Keratinocyte (primary cell): ENCODE data around the gene PALD1. TPM values are rescaled to one million over a fixed set of nuclear protein-coding genes. Genes with fewer than 3 reads are reported as not detected.

ENCODE experiments used
- DNase-seq: peaks from one replicate; pipeline ENCODE4 v3.0.0-alpha.2; 2011; ENCODE audit warnings: low read depth, missing footprints, low spot score
- FAIRE-seq: peaks from 2 replicates; lab custom pipeline; 2011; peaks lifted over from hg19 to GRCh38; lab: Jason Lieb, UNC
- H2AFZ ChIP-seq: 2 replicates; pipeline ENCODE4 v1.6.0; 2012; ENCODE audit warnings: low read length, control low read depth, inconsistent platforms; ENCODE audit not compliant: control insufficient read depth
- H3K27ac ChIP-seq: 2 replicates; pipeline ENCODE4 v1.5.1; 2011; ENCODE audit warnings: low read length; ENCODE audit not compliant: control insufficient read depth, insufficient read depth
- H3K27me3 ChIP-seq: 3 replicates; pipeline ENCODE4 v1.6.0; 2011; ENCODE audit warnings: low read length; ENCODE audit not compliant: control insufficient read depth, insufficient read depth; ENCODE audit errors: extremely low read depth
- H3K36me3 ChIP-seq, 2 experiments: 2 replicates in 1 of 2; 3 replicates in 1 of 2; pipeline ENCODE4 v1.5.1; 2011; ENCODE audit warnings: low read length in 2 of 2, mild to moderate bottlenecking in 1 of 2; ENCODE audit not compliant: control insufficient read depth in 2 of 2, insufficient read depth in 2 of 2; ENCODE audit errors: extremely low read depth in 1 of 2
- H3K4me1 ChIP-seq: 3 replicates; pipeline ENCODE4 v1.5.1; 2011; ENCODE audit warnings: low read length; ENCODE audit not compliant: control insufficient read depth, insufficient read depth; ENCODE audit errors: extremely low read depth
- H3K4me2 ChIP-seq: 3 replicates; pipeline ENCODE4 v1.6.0; 2011; ENCODE audit warnings: low read depth, low read length; ENCODE audit not compliant: control insufficient read depth, insufficient read depth; ENCODE audit errors: extremely low read depth
- H3K4me3 ChIP-seq, 3 experiments: fragments of 200-600 bp in 1 of 3; sonication (generic) in 1 of 3; 2 replicates in 2 of 3; 3 replicates in 1 of 3; pipeline ENCODE4 v1.5.1; 2011 to 2016; ENCODE audit warnings: low read length in 3 of 3, mild to moderate bottlenecking in 3 of 3, control low read depth in 2 of 3, inconsistent platforms in 1 of 3, low read depth in 1 of 3, mixed read lengths in 1 of 3, mixed run types in 1 of 3, moderate library complexity in 1 of 3; ENCODE audit not compliant: control insufficient read depth in 2 of 3, insufficient read depth in 2 of 3; ENCODE audit errors: extremely low read depth in 1 of 3
- H3K79me2 ChIP-seq: 2 replicates; pipeline ENCODE4 v1.6.0; 2012; ENCODE audit warnings: low read length; ENCODE audit not compliant: control insufficient read depth, insufficient read depth
- H3K9ac ChIP-seq: 3 replicates; pipeline ENCODE4 v1.6.0; 2011; ENCODE audit warnings: low read length; ENCODE audit not compliant: control insufficient read depth, insufficient read depth; ENCODE audit errors: extremely low read depth
- H3K9me1 ChIP-seq: 3 replicates; pipeline ENCODE4 v1.6.0; 2011; ENCODE audit warnings: low read length; ENCODE audit not compliant: control insufficient read depth, insufficient read depth; ENCODE audit errors: extremely low read depth
- H3K9me3 ChIP-seq: 2 replicates; pipeline ENCODE4 v1.5.1; 2012; ENCODE audit warnings: low read depth, low read length; ENCODE audit not compliant: control insufficient read depth
- H4K20me1 ChIP-seq: 3 replicates; pipeline ENCODE4 v1.6.0; 2011; ENCODE audit warnings: low read length; ENCODE audit not compliant: control insufficient read depth, insufficient read depth; ENCODE audit errors: extremely low read depth
- EZH2 ChIP-seq: IDR thresholded peaks from one replicate; pipeline ENCODE4 v1.6.1; 2012; ENCODE audit warnings: inconsistent platforms, mild to moderate bottlenecking, low read length, moderate library complexity
- dilution Hi-C: fragments of 300-500 bp; cut with MboI; formaldehyde crosslinking; loops from one replicate; pipeline ENCODE4 v1.7.0; 2020; ENCODE audit warnings: low sequenced_read_pairs; ENCODE audit not compliant: extremely low pct_ligation_motif_present
- polyA plus RNA-seq, 5 experiments: library from polyadenylated mRNA; depleted of rRNA in 3 of 5; stranded (reverse) in 3 of 5; stranded (forward) in 1 of 5; unstranded in 1 of 5; fragments of >200 nt; gene quantifications; 1 replicate in 1 of 5; 2 replicates in 3 of 5; 3 replicates in 1 of 5; pipeline versions ENCODE4 v1.2.1 to v1.2.3, GENCODE V29; 2011 to 2012; ENCODE audit warnings: missing spikeins in 2 of 5, low read depth in 1 of 5, low replicate concordance in 1 of 5
- TF ChIP-seq, protein P1 (sequence below), 3 experiments: IDR thresholded peaks in 1 of 3; conservative IDR thresholded peaks in 1 of 3; optimal IDR thresholded peaks in 1 of 3; 2 replicates in 2 of 3; 3 replicates in 1 of 3; pipeline versions ENCODE3 to v1.5.1; 2011; ENCODE audit warnings: low read length in 3 of 3, mild to moderate bottlenecking in 3 of 3, moderate library complexity in 2 of 3, control low read depth in 1 of 3, inconsistent platforms in 1 of 3; ENCODE audit not compliant: insufficient read depth in 2 of 3; ENCODE audit errors: extremely low read depth in 1 of 3

Gene PALD1
- polyA plus RNA-seq, 1 donor (not counting 4 experiments of a cell fraction or from before 2014, with no cell fraction given), result 0.83 TPM

DNA sequence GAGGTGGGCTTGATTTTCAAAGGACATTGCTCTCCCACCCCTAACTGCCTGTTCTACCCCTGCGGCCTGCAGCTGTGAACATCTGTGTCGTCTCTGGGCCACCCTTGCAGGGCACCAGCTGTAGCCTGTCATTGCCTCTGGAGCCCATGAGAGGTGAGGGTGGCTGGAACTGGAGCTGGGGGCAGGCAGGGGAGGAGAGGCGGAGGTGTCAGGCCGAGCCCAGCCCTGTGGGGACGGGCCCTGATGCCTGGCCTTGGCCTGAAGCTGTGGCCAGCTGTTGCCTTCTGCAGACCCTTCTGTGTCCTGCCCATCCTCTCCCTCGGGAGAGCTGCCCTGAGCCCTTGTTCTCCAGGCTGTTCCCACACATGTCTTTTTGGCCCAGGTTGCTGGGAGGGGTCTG, 44.5 kb downstream of the PALD1 start:
- TF ChIP-seq, protein P1, sequence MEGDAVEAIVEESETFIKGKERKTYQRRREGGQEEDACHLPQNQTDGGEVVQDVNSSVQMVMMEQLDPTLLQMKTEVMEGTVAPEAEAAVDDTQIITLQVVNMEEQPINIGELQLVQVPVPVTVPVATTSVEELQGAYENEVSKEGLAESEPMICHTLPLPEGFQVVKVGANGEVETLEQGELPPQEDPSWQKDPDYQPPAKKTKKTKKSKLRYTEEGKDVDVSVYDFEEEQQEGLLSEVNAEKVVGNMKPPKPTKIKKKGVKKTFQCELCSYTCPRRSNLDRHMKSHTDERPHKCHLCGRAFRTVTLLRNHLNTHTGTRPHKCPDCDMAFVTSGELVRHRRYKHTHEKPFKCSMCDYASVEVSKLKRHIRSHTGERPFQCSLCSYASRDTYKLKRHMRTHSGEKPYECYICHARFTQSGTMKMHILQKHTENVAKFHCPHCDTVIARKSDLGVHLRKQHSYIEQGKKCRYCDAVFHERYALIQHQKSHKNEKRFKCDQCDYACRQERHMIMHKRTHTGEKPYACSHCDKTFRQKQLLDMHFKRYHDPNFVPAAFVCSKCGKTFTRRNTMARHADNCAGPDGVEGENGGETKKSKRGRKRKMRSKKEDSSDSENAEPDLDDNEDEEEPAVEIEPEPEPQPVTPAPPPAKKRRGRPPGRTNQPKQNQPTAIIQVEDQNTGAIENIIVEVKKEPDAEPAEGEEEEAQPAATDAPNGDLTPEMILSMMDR (optimal IDR thresholded peaks at IDR 0.05 in 1 of 3, IDR thresholded peaks at IDR 0.05 in 1 of 3, conservative IDR thresholded peaks at IDR 0.05 in 1 of 3; ENCODE audit: extremely low read depth in 1 of 3, insufficient read depth in 2 of 3, low read length in 3 of 3), result no peak
- Histone ChIP-seq H3K36me3 (no peaks in the 10 kb centered on the region), H3K4me2 (no peak overlapping the region), H3K9me3 (no peaks in the 10 kb centered on the region), H2AFZ (no peak overlapping the region), H3K27me3 (no peaks in the 10 kb centered on the region), H3K79me2 (no peaks in the 10 kb centered on the region), H3K9me1 (no peaks in the 10 kb centered on the region), H3K4me1 (peaks cover 12% of the 10 kb centered on the region), H3K27ac (no peak overlapping the region), H3K9ac (no peak overlapping the region), H4K20me1 (peaks cover 2% of the 10 kb centered on the region), H3K4me3 (no peak overlapping the region)
- FAIRE-seq (no peak), DNase-seq (no peak)
- dilution Hi-C loops, result no loop called here

DNA sequence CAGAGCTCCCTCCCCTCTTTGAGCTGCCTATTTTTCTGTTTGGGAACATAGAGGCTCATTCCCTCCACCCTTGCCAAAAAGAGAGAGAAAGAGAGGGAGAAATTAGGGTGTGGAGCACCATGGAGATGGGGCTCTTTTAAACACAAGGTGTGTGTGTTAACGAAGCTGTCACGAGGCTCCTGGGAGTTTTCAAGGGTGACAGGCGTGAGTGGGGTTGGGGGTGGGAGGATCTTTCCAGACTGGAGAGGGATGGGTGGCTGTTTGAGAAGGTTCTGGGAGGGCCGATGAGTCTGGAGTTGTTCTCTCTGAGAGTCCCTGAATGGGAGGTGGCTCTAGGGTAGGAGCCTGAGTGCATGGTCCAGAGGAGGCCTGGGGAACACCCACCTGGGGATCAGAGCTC, 45.0 kb downstream of the PALD1 start:
- no peak overlapping the region for H3K4me2 ChIP-seq
- dilution Hi-C loops, result no loop called here
- no peak for DNase-seq
- no peak overlapping the region for H3K4me3 ChIP-seq
- no peaks in the 10 kb centered on the region for H3K9me1 ChIP-seq
- no peak overlapping the region for H3K9ac ChIP-seq
- H3K9me3 ChIP-seq, result no peaks in the 10 kb centered on the region
- FAIRE-seq, result no peak
- H4K20me1 ChIP-seq, result peaks cover 2% of the 10 kb centered on the region
- H3K4me1 ChIP-seq, result peaks cover 8% of the 10 kb centered on the region
- no peak overlapping the region for H3K27ac ChIP-seq
- H2AFZ ChIP-seq, result no peak overlapping the region
- H3K36me3 ChIP-seq, result no peaks in the 10 kb centered on the region
- H3K27me3 ChIP-seq, result no peaks in the 10 kb centered on the region
- TF ChIP-seq, protein P1 (optimal IDR thresholded peaks at IDR 0.05 in 1 of 3, IDR thresholded peaks at IDR 0.05 in 1 of 3, conservative IDR thresholded peaks at IDR 0.05 in 1 of 3; ENCODE audit: extremely low read depth in 1 of 3, insufficient read depth in 2 of 3, low read length in 3 of 3), result no peak
- TF ChIP-seq EZH2, result no peak
- H3K79me2 ChIP-seq, result no peaks in the 10 kb centered on the region
